Mammary epithelial cell (primary cell): ENCODE results near the gene TM2D3.

ENCODE experiments used
- EZH2 ChIP-seq: IDR thresholded peaks from 2 replicates; pipeline ENCODE4 v1.6.1; 2012; ENCODE audit warnings: low read length, inconsistent platforms, borderline replicate concordance
- TF ChIP-seq, protein P1 (sequence below), 2 donors: IDR thresholded peaks in 1 of 2; conservative IDR thresholded peaks in 1 of 2; 2 replicates each; pipeline ENCODE4 v1.5.1; 2011 to 2012; ENCODE audit warnings: inconsistent platforms in 2 of 2, low read length in 2 of 2, mild to moderate bottlenecking in 2 of 2, control low read depth in 1 of 2, low read depth in 1 of 2; ENCODE audit not compliant: insufficient read depth in 1 of 2; ENCODE audit errors: extremely low read depth in 1 of 2

DNA sequence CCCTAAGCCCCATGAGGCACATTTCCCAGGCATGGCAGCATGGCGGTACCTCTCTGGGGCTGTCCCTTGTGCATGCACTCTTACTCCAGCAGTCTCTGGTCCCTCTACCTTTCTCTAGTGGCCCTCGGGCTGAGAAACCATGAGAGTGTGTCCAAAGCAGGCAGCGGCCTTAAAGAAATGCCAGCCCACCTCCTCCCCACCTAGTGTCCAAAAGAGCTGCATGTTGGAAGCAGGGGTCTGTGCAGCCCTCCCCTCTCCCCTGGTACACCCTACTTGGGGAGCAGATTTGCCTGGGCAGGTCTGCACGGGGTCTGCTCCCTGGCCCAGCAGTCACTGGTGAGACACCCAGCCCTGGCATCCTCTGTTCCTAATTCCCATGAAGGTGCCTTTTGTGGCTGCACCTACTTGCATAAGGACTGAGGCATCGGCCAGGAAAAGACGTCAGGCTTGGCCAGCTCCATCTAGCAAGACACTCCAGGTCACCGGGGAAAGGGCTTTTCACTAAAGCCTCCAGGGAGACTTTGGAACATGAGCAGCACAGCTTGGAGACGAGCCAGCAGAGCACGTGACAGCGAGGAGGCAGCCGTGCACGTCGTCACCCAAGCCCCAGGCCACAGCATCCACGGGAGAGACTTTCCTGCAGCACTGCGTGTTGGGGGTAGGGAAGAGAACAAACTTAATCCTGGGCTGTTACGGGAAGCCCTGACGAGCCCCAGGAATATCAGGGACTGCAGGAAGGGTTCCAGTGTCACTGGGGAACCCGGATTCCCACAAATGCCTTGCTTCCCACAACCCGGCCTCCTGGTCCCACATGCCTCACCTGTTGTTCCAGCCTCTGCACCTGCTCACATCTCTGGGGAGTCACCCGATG lies 38.8 kb downstream of the TM2D3 start:
- TF ChIP-seq, protein P1, sequence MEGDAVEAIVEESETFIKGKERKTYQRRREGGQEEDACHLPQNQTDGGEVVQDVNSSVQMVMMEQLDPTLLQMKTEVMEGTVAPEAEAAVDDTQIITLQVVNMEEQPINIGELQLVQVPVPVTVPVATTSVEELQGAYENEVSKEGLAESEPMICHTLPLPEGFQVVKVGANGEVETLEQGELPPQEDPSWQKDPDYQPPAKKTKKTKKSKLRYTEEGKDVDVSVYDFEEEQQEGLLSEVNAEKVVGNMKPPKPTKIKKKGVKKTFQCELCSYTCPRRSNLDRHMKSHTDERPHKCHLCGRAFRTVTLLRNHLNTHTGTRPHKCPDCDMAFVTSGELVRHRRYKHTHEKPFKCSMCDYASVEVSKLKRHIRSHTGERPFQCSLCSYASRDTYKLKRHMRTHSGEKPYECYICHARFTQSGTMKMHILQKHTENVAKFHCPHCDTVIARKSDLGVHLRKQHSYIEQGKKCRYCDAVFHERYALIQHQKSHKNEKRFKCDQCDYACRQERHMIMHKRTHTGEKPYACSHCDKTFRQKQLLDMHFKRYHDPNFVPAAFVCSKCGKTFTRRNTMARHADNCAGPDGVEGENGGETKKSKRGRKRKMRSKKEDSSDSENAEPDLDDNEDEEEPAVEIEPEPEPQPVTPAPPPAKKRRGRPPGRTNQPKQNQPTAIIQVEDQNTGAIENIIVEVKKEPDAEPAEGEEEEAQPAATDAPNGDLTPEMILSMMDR (conservative IDR thresholded peaks at IDR 0.05 in 1 of 2, IDR thresholded peaks at IDR 0.05 in 1 of 2; ENCODE audit: extremely low read depth in 1 of 2, insufficient read depth in 1 of 2, low read depth in 1 of 2, low read length in 2 of 2), result no peak
- no peak for TF ChIP-seq EZH2
